Natural killer cell (primary cell): ENCODE results near the gene ARHGAP32. TPM values are rescaled to one million over a fixed set of nuclear protein-coding genes. Genes with fewer than 3 reads are reported as not detected.

Source experiments
- ATAC-seq, 3 donors: fragments of 150-1000 bp in 2 of 3; fragments of 200-7000 bp in 1 of 3; cut with Tn5 transposase; 1 replicate in 1 of 3; 2 replicates in 2 of 3; pipeline ENCODE4 v1.10.0; 2021; ENCODE audit warnings: mild to moderate bottlenecking in 2 of 3, moderate library complexity in 2 of 3
- DNase-seq, 2 donors: peaks; one replicate each; pipeline versions ENCODE4 v3.0.0 to v3.0.0-alpha.2; 2013 to 2021; ENCODE audit warnings: mixed read lengths in 1 of 2
- H3K27ac ChIP-seq: one replicate; pipeline ENCODE4 v1.5.1; 2013; ENCODE audit warnings: mild to moderate bottlenecking, low read length
- H3K27me3 ChIP-seq: one replicate; pipeline ENCODE4 v1.6.1; 2013; ENCODE audit warnings: low read length; ENCODE audit not compliant: control insufficient read depth, insufficient read depth
- H3K36me3 ChIP-seq: one replicate; pipeline ENCODE4 v1.6.1; 2013; ENCODE audit warnings: low read length; ENCODE audit not compliant: control insufficient read depth, insufficient read depth
- H3K4me1 ChIP-seq: one replicate; pipeline ENCODE4 v1.6.1; 2013; ENCODE audit warnings: low read length; ENCODE audit not compliant: control insufficient read depth, insufficient read depth
- H3K4me3 ChIP-seq: one replicate; pipeline ENCODE4 v1.5.1; 2013; ENCODE audit warnings: low read length
- H3K9me3 ChIP-seq: one replicate; pipeline ENCODE4 v1.6.1; 2013; ENCODE audit warnings: low read length; ENCODE audit not compliant: control insufficient read depth, insufficient read depth
- H3K27ac Mint-ChIP-seq, 2 donors: one replicate each; pipeline ENCODE4 v1.8.0; 2022; ENCODE audit warnings: mild to moderate bottlenecking in 2 of 2, mixed read lengths in 2 of 2, moderate library complexity in 1 of 2
- H3K27me3 Mint-ChIP-seq, 2 donors: one replicate each; pipeline ENCODE4 v1.8.0; 2022; ENCODE audit warnings: low read depth in 2 of 2, mixed read lengths in 2 of 2
- H3K36me3 Mint-ChIP-seq: one replicate; pipeline ENCODE4 v1.8.0; 2022; ENCODE audit warnings: mixed read lengths
- H3K4me1 Mint-ChIP-seq, 2 donors: one replicate each; pipeline ENCODE4 v1.8.0; 2022; ENCODE audit warnings: mixed read lengths in 2 of 2
- H3K4me3 Mint-ChIP-seq: one replicate; pipeline ENCODE4 v1.8.0; 2022; ENCODE audit warnings: mild to moderate bottlenecking, moderate library complexity, mixed read lengths
- H3K9me3 Mint-ChIP-seq, 2 donors: one replicate each; pipeline ENCODE4 v1.8.0; 2022; ENCODE audit warnings: mixed read lengths in 2 of 2
- CTCF ChIP-seq: fragments of 200-600 bp; IDR thresholded peaks from one replicate; pipeline ENCODE4 v1.8.0; 2022; ENCODE audit warnings: antibody characterized with exemption
- WGBS: methylation state at CpG from one replicate; pipeline ENCODE4 v1.1.7; 2013; ENCODE audit warnings: missing lambda C conversion rate; ENCODE audit not compliant: insufficient coverage; 5-methylcytosine and 5-hydroxymethylcytosine counted together
- intact Hi-C: fragments of 100-400 bp; cut with micrococcal nuclease; formaldehyde crosslinking; loops from one replicate; pipeline ENCODE4 v1.14.2; 2022
- total RNA-seq, 4 donors: library from RNA; stranded (reverse); fragments of 120-200 nt in 1 of 4; gene quantifications; one replicate each; pipeline versions ENCODE4 v1.2.3 to v1.2.4, GENCODE V29; 2013 to 2022

ARHGAP32 gene
- total RNA-seq, 3 donors from 2014 or later (not counting 1 experiment from before 2014, with no cell fraction given): 2.5 to 4.6 (median 2.7) TPM

- Histone ChIP-seq H3K4me3 (no peak overlapping the region), H3K27me3 (no peaks in the 10 kb centered on the region), H3K9me3 (no peaks in the 10 kb centered on the region), H3K4me1 (peaks cover 3% of the 10 kb centered on the region), H3K27ac (no peak overlapping the region), H3K36me3 (no peaks in the 10 kb centered on the region)
- TF ChIP-seq CTCF: no peak
- no peaks in the 10 kb centered on the region for H3K9me3 Mint-ChIP-seq
- 87% methylated on average over 17 of the region's 17 CpGs for WGBS
- intact Hi-C loops: no loop called here
- ATAC-seq (no peak), DNase-seq (no peak)
- H3K4me1 Mint-ChIP-seq: peaks cover 10 to 17% of the 10 kb centered on the region in 2 donors
- H3K36me3 Mint-ChIP-seq: no peaks in the 10 kb centered on the region
- H3K27ac Mint-ChIP-seq: no peak overlapping the region
- no peak overlapping the region for H3K4me3 Mint-ChIP-seq
- H3K27me3 Mint-ChIP-seq: peaks cover 25 to 42% of the 10 kb centered on the region in 2 donors
These were observed 265.6 kb downstream of the ARHGAP32 start for GRCh38 chr11:128926437-128927107.

- H3K36me3 ChIP-seq: no peaks in the 10 kb centered on the region
- H3K4me3 Mint-ChIP-seq: no peak overlapping the region
- H3K4me1 ChIP-seq: peaks cover 3% of the 10 kb centered on the region
- TF ChIP-seq CTCF: no peak
- no peaks in the 10 kb centered on the region for H3K36me3 Mint-ChIP-seq
- no peak overlapping the region for H3K27ac ChIP-seq
- H3K27me3 Mint-ChIP-seq: peaks cover 30 to 47% of the 10 kb centered on the region in 2 donors
- no peaks in the 10 kb centered on the region for H3K27me3 ChIP-seq
- no peak for DNase-seq
- H3K9me3 Mint-ChIP-seq: no peaks in the 10 kb centered on the region
- no peaks in the 10 kb centered on the region for H3K9me3 ChIP-seq
- intact Hi-C loops: no loop called here
- H3K27ac Mint-ChIP-seq: no peak overlapping the region
- H3K4me1 Mint-ChIP-seq: peaks cover 10 to 17% of the 10 kb centered on the region in 2 donors
- H3K4me3 ChIP-seq: no peak overlapping the region
- WGBS: 88% methylated on average over 2 of the region's 3 CpGs
- ATAC-seq: no peak
These were observed 266.1 kb downstream of the ARHGAP32 start for GRCh38 chr11:128926000-128926399.

- H3K4me3 Mint-ChIP-seq: no peak overlapping the region
- Histone ChIP-seq H3K4me1 (peaks cover 3% of the 10 kb centered on the region), H3K4me3 (no peak overlapping the region), H3K36me3 (no peaks in the 10 kb centered on the region), H3K27ac (no peak overlapping the region), H3K9me3 (no peaks in the 10 kb centered on the region), H3K27me3 (no peaks in the 10 kb centered on the region)
- H3K9me3 Mint-ChIP-seq: no peaks in the 10 kb centered on the region
- ATAC-seq: no peak
- H3K27me3 Mint-ChIP-seq: peaks cover 38 to 55% of the 10 kb centered on the region in 2 donors
- H3K4me1 Mint-ChIP-seq: peaks cover 10 to 17% of the 10 kb centered on the region in 2 donors
- H3K36me3 Mint-ChIP-seq: no peaks in the 10 kb centered on the region
- TF ChIP-seq CTCF: no peak
- DNase-seq: no peak
- H3K27ac Mint-ChIP-seq: no peak overlapping the region
- WGBS: 76% methylated on average over 2 of the region's 2 CpGs
- intact Hi-C loops: no loop called here
These were observed 266.9 kb downstream of the ARHGAP32 start for GRCh38 chr11:128925250-128925600.
